ENCODE results near the gene PPP4R4. TPM values are rescaled to one million over a fixed set of nuclear protein-coding genes. Genes with fewer than 3 reads are reported as not detected.

The PPP4R4 gene
- total and polyA plus RNA-seq, 2 of the 4 experiments (the other 2 are of a cell fraction) = 0.17 to 0.36 TPM

DNA sequence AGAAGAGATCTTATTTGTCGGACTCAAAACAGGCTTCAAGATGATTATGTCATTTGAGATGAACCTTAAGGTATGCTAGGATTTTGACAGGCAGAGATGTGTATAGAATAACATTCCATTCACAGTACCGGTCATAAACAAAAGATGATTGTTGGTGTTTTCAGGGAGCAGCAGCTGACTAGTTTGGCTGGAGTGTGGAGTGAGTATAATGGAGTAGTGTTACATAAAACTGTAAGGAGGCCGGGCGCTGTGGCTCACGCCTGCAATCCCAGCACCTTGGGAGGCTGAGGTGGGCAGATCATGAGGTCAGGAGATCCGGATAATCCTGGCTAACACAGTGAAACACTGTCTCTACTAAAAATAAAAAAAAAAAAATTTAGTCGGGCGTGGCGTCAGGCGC lies 95.0 kb downstream of the PPP4R4 start:
- H2BK15ac ChIP-seq (ENCODE audit: low read depth, low read length) = no peak overlapping the region
- H3K18ac ChIP-seq (ENCODE audit: low read depth, low read length) = no peak overlapping the region
- no peaks in the 10 kb centered on the region for H3K36me3 ChIP-seq (ENCODE audit: control insufficient read depth, insufficient read depth, low read length)
- H2AK9ac ChIP-seq (replicated peaks; ENCODE audit: low read depth, low read length, poor library complexity) = no peak overlapping the region
- no peak overlapping the region for H2BK5ac ChIP-seq (ENCODE audit: low read depth, low read length, poor library complexity, severe bottlenecking)
- H3K14ac ChIP-seq (replicated peaks; ENCODE audit: low read depth, low read length) = no peak overlapping the region
- H2BK120ac ChIP-seq (ENCODE audit: low read depth, low read length) = no peak overlapping the region
- H2AK5ac ChIP-seq (ENCODE audit: low read depth, low read length) = no peak overlapping the region
- H3K56ac ChIP-seq (ENCODE audit: extremely low read depth, insufficient read depth, low read length) = no peak overlapping the region
- intact Hi-C loops (cut with micrococcal nuclease) = no loop called here
- no peak overlapping the region for H4K5ac ChIP-seq (ENCODE audit: low read depth, low read length)
- H3K27ac ChIP-seq (ENCODE audit: insufficient read depth, low read length) = no peak overlapping the region
- no peaks in the 10 kb centered on the region for H3K79me1 ChIP-seq (ENCODE audit: low read depth in 1 of 2, low read length in 2 of 2)
- no peak overlapping the region for H4K91ac ChIP-seq (ENCODE audit: insufficient read depth, low read depth, low read length)
- H3K4me2 ChIP-seq (ENCODE audit: low read depth, low read length) = no peak overlapping the region
- H3K4me1 ChIP-seq (ENCODE audit: control insufficient read depth, insufficient read depth, low read length) = no peaks in the 10 kb centered on the region
- CTCF ChIA-PET = interaction anchor here (0.6 kb wide), 1 partner anchor 530 kb away, joined by 3 read pairs; no protein-coding TSS in a partner anchor
- H4K8ac ChIP-seq (ENCODE audit: low read depth in 2 of 2, low read length in 2 of 2) = no peak overlapping the region
- H3K4ac ChIP-seq (ENCODE audit: low read depth, low read length) = no peak overlapping the region
- no peaks in the 10 kb centered on the region for H3K9me3 ChIP-seq (ENCODE audit: control insufficient read depth, insufficient read depth, low read length)
- H4K20me1 ChIP-seq (ENCODE audit: insufficient read depth, low read length) = no peaks in the 10 kb centered on the region
- in situ Hi-C loops (cut with MboI; ENCODE audit: low sequenced_read_pairs) = no loop called here
- TF ChIP-seq MAZ (IDR thresholded peaks at IDR 0.05; ENCODE audit: borderline replicate concordance, low read depth, low read length) (no peak), POLR2A (IDR thresholded peaks at IDR 0.05; ENCODE audit: low read depth, low read length) (no peak), RCOR1 (IDR thresholded peaks at IDR 0.05; ENCODE audit: insufficient replicate concordance, low read length) (no peak), NFE2L2 (IDR thresholded peaks at IDR 0.05; ENCODE audit: low read depth, low read length) (no peak), RAD21 (IDR thresholded peaks at IDR 0.05; ENCODE audit: low read length) (no peak), MXI1 (IDR thresholded peaks at IDR 0.05; ENCODE audit: borderline replicate concordance, low read depth, low read length) (no peak), CHD1 (IDR thresholded peaks at IDR 0.05; ENCODE audit: low read depth, low read length) (no peak), FOS (IDR thresholded peaks at IDR 0.05; ENCODE audit: low read depth, low read length) (no peak), BHLHE40 (IDR thresholded peaks at IDR 0.05; ENCODE audit: low read depth, low read length) (no peak), RFX5 (IDR thresholded peaks at IDR 0.05; ENCODE audit: low read depth, low read length) (no peak)
- TF ChIP-seq, protein P1, sequence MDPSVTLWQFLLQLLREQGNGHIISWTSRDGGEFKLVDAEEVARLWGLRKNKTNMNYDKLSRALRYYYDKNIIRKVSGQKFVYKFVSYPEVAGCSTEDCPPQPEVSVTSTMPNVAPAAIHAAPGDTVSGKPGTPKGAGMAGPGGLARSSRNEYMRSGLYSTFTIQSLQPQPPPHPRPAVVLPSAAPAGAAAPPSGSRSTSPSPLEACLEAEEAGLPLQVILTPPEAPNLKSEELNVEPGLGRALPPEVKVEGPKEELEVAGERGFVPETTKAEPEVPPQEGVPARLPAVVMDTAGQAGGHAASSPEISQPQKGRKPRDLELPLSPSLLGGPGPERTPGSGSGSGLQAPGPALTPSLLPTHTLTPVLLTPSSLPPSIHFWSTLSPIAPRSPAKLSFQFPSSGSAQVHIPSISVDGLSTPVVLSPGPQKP (IDR thresholded peaks at IDR 0.05; ENCODE audit: borderline replicate concordance, low read depth, low read length) = no peak
- TF ChIP-seq, protein P2, sequence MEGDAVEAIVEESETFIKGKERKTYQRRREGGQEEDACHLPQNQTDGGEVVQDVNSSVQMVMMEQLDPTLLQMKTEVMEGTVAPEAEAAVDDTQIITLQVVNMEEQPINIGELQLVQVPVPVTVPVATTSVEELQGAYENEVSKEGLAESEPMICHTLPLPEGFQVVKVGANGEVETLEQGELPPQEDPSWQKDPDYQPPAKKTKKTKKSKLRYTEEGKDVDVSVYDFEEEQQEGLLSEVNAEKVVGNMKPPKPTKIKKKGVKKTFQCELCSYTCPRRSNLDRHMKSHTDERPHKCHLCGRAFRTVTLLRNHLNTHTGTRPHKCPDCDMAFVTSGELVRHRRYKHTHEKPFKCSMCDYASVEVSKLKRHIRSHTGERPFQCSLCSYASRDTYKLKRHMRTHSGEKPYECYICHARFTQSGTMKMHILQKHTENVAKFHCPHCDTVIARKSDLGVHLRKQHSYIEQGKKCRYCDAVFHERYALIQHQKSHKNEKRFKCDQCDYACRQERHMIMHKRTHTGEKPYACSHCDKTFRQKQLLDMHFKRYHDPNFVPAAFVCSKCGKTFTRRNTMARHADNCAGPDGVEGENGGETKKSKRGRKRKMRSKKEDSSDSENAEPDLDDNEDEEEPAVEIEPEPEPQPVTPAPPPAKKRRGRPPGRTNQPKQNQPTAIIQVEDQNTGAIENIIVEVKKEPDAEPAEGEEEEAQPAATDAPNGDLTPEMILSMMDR (conservative IDR thresholded peaks at IDR 0.05; ENCODE audit: low read depth, low read length) = no peak
- no peaks in the 10 kb centered on the region for H3K27me3 ChIP-seq (ENCODE audit: control insufficient read depth, insufficient read depth, low read length)
- dilution Hi-C loops (cut with HindIII; ENCODE audit: low sequenced_read_pairs, unreplicated experiment) = no loop called here
- no peaks in the 10 kb centered on the region for H3K9me1 ChIP-seq (ENCODE audit: insufficient read depth, low read length)
- WGBS, 2 experiments (ENCODE audit: extremely low coverage in 2 of 2, insufficient read length in 1 of 2) = no CpG with 5 or more reads among the region's 10 CpGs
- H3K4me3 ChIP-seq (ENCODE audit: insufficient read depth, low read depth, low read length) = no peak overlapping the region
- no peak for DNase-seq
- BruUV-seq (replicated peaks) = no TSS peak
- H3K23ac ChIP-seq (ENCODE audit: low read depth, low read length) = no peak overlapping the region
- H2AFZ ChIP-seq (replicated peaks; ENCODE audit: low read length, poor library complexity) = no peak overlapping the region
- POLR2A ChIA-PET (ENCODE audit: unreplicated experiment) = no interaction called here
- no peak overlapping the region for H2BK20ac ChIP-seq (ENCODE audit: low read depth, low read length)
- ATAC-seq (ENCODE audit: low read depth) = no peak
- no peak overlapping the region for H3K9ac ChIP-seq (ENCODE audit: low read depth, low read length)

Data from IMR-90 (cell line).